Measurements from ENCODE around the gene ARHGAP18.

GRCh38 chr6:129593233-129593564, 116.8 kb downstream of the ARHGAP18 start:
- TF ChIP-seq, protein P1, sequence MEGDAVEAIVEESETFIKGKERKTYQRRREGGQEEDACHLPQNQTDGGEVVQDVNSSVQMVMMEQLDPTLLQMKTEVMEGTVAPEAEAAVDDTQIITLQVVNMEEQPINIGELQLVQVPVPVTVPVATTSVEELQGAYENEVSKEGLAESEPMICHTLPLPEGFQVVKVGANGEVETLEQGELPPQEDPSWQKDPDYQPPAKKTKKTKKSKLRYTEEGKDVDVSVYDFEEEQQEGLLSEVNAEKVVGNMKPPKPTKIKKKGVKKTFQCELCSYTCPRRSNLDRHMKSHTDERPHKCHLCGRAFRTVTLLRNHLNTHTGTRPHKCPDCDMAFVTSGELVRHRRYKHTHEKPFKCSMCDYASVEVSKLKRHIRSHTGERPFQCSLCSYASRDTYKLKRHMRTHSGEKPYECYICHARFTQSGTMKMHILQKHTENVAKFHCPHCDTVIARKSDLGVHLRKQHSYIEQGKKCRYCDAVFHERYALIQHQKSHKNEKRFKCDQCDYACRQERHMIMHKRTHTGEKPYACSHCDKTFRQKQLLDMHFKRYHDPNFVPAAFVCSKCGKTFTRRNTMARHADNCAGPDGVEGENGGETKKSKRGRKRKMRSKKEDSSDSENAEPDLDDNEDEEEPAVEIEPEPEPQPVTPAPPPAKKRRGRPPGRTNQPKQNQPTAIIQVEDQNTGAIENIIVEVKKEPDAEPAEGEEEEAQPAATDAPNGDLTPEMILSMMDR (IDR thresholded peaks at IDR 0.05): no peak
- no peak for TF ChIP-seq POLR2AphosphoS5 (IDR thresholded peaks at IDR 0.05)
